ENCODE results near the gene TDRD9.
"Not testable (repeated sequence)": the region's sequence is repeated elsewhere in the genome, so short reads cannot be mapped to it uniquely, and the experiment has no call there.

Gene TDRD9

DNA sequence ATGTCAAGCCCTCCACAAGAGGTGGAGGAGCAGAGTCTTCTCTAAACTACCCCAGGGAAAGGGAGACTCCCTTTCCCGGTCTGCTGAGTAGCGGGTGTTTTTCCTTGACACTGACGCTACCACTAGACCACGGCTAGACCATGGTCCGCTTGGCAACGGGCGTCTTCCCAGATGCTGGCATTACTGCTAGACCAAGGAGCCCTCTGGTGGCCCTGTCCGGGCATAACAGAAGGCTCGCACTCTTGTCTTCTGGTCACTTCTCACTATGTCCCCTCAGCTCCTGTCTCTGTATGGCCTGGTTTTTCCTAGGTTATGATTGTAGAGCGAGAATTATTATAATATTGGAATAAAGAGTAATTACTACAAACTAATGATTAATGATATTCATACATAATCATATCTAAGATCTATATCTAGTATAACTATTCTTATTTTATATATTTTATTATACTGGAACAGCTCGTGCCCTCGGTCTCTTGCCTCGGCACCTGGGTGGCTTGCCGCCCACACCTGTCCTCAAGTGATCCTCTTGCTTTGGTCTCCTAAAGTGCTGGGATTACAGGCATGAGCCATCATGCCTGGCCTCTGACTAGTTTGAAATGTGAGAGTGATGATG, 52.5 kb downstream of the TDRD9 start:
- not testable (repeated sequence) for DNase-seq (ENCODE audit: low spot score)

DNA sequence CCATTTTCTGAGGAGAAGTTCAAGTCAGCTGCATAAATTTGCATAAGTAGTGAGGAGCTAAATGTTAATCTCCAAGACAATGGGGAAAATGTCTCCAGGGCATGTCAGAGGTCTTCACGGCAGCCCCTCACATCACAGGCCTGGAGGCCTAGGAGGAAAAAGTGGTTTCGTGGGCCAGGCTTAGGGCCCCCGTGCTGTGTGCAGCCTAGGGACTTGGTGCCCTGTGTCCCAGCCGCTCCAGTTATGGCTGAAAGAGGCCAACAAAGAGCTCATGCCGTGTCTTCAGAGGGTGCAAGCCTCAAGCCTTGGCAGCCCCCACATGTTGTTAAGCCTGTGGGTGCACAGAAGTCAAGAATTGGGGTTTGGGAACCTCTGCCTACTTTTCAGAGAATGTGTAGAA, 55.9 kb downstream of the TDRD9 start:
- DNase-seq (ENCODE audit: low spot score): no peak

DNA sequence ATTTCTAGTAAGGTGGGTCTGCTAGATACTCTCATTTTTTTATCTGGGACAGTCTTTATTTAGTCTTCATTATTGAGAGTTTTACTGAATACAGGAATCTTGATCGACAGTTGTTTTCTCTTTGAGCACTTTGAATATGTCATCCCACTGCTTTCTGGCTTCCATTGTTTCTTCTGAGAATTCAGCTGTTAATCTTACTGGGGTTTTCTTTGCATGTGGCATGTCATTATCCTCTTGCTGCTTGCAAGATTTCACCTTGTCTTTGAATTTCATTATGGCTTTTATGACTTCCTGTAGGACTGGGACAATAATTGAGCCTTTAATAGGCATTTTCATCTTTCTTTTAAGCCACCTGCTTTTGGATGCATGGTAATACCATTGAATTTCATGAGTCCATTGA, 60.8 kb downstream of the TDRD9 start:
- no peak for DNase-seq (ENCODE audit: low spot score)

DNA sequence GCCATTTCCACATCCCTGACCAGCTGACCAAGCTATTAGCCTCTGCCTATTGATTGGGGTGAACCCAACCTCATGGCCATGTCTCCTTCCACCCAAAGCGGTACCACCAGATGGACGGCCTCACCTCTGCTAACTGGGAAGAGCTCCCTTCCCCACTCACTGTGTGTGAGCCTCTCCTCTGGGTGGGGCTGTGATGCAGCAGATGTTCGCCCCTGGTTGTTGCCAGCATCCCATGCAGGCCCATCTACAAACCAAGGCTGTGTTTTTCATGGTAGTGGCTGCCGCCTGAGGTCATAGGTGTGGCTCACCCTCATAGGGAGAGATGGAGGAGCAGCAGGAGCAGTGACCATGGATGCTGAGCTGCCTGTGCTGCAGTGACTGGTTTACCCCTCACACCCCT, 61.7 kb downstream of the TDRD9 start:
- no peak for DNase-seq (ENCODE audit: low spot score)

DNA sequence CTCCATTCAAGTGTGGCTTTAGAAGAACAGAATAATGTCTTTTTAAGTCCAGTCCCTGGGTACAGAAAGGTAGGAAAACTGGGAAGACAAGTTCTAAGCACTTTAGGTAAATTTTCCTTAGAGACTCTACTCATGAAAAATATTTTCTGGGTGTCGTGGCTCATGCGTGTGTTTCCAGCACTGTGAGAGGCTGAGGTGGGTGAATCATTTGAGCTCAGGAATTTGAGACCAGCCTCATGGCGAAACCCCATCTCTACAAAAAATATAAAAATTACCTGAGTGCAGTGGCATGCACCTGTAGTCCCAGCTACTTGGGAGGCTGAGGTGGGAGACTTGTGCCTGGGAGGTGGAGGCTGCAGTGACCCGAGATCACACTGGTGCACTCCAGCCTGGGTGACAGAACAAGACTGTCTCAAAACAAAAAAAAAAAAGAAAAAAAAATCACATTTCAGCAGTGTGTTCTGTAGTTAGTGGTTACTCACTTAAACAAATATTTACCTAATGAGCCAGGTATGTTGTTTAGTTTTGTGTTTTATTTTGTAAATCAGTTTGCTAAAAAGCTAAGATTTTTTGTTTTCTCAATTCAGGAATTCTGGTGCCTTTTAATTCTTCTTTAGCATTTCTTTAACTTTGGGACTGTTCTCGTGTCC, 66.4 kb downstream of the TDRD9 start:
- no peak for DNase-seq (ENCODE audit: low spot score)

DNA sequence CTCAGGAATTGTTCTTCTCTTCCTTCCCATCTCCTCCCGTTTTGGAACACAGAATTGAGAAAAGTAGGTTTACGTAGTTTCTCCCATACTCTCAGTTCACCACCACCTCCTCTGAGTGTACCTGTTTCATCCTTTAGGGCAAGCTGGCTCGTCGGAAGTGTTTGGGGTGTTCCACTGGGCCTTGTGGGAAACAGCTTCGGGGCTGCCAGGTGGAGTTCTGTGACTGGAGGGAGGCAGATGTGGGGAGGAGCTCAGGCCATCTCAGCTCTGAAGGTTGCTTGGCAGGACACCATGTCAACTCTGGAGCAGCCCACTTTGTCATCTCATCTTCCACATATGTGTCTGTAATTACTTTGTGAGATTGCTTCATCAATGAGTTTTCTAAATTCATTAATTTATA, 67.6 kb downstream of the TDRD9 start:
- no peak for DNase-seq (ENCODE audit: low spot score)

DNA sequence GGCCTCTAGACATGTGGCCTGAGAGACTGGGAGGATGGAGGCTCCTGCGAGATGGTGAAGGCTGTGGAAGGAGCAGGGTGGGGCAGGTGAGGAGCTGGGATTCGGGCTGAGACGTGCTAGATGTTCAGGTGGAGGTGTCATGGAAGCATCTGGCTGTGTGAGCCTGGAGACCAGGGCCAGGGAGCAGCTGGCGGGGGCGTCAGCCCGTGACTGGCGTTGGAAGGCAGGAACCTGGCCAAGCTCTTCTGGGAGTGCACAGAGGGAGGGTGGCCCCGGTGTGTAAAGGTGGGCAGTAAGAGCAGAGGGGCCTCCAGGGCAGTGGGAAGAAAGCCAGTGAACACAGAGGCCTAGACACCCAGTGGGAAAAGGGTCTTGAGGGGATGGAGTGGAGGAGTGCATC, 69.1 kb downstream of the TDRD9 start:
- DNase-seq (ENCODE audit: low spot score): no peak

DNA sequence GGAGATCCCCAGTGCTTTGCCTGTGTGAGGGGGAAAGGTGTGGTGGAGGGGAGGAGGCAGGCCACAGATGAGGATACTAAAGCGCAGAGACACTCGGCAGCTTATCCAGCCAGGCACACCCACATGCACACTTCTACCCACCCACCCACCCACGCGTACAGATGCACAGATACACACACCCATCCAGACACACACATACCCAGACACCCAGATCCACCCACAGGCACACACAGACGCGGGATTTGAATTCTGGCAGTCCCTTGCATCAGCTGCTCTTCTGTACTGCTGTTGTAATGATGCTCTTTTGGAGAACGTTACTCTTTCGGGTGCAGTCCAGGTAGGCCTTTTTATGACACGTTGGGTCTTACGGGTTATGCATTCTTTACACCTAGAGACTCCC, 69.8 kb downstream of the TDRD9 start:
- no peak for DNase-seq (ENCODE audit: low spot score)

DNA sequence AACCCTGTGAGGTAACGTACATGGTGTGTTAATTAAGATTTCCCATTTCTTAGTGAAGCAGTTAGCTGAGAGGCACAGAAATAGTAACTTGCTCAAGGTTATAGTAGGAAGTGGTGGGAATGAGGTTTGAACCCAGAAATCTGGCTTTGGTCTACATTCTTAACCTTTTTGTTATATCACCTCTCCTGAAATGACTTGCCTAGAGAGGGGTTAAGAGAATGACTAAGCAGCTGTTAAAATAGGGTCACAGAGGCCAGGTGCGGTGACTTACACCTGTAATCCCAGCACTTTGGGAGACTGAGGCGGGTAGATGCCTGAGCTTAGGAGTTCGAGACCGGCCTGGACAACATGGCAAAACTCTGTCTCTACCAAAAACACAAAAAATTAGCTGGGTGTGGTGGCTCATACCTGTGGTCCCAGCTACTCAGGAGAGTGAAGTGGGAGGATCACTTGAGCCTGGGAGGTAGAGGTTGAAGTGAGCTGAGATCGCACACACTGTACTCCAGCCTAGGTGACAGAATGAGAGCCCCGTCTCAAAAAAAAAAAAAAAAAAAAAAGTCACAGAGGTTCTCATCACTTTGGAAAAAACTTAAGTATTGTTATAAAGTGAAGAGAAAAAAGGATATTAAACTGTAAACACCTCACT, 71.7 kb downstream of the TDRD9 start:
- no peak for DNase-seq (ENCODE audit: low spot score)

DNA sequence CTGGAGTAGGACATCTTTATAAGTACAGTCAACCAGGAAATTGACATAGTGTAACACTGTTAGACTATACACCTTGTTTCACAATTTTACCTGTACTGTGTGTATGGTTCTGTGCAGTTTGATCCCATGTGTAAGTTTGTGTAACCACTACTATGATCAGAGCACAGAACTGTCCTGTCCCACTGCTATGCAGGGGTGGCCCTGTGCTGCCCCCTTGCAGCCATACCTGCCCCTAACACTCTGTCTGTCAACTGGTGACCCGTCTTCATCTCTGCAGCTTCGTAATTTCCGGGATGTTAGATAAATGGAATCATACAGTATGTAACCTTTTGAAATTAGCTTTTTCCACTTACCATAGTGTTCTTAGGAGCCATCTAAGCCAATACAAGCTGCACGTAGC, 72.7 kb downstream of the TDRD9 start:
- no peak for DNase-seq (ENCODE audit: low spot score)

DNA sequence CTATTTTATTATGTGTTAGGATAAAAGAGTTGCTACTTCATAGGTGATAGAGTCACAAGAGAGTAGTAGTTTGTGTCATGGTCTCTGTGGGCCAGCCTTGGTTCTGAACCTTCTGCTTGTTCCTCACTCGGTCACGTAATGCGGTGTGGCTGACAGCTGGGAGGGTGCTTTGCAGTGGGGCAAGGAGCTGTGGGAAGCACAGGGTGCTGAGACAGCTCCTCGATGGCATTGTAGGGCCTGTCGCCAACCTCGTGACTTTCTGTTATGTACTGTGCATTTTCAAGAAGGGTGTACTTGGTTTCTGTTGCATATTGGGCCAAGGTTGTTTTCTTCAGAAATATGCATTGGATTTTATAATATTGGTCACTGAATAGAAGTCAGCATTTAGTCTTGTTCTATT, 75.4 kb downstream of the TDRD9 start:
- DNase-seq (ENCODE audit: low spot score): no peak

DNA sequence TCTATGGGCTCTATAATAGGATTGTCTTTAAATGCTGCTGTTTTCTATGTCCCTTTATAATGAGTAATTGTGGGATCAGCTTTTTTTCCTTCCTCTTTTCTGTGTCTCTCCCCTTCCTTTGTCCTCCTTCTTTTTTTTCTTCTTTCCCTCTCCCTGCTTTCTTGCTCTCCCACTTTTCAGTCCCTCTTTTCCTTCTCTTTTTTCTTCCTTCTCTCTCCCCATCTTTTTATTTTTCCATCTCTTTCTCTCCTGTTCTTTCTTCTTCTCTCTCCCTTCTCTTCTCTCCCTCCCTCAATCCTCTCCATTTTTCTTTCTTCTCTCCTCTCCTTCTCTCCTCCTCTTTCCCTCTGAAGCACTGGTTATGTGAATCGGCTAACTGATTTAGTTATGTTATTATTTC, 76.6 kb downstream of the TDRD9 start:
- DNase-seq (ENCODE audit: low spot score): no peak

DNA sequence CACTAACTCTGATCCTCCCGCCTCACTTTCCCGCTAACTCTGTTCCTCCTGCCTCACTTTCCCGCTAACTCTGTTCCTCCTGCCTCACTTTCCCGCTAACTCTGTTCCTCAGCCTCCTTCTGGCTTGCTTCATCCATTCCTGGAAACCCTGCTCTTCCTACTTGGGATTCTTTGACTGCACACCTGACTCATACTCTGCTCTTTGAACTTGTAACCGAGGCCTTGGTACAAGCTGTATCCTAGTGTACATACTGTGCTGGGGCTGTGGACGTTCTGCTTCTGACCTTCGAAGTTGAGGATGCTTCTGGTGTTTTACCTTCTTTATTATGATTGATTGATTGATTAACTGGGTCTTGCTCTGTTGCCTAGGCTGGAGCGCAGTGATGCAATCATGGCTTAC, 77.2 kb downstream of the TDRD9 start:
- no peak for DNase-seq (ENCODE audit: low spot score)

DNA sequence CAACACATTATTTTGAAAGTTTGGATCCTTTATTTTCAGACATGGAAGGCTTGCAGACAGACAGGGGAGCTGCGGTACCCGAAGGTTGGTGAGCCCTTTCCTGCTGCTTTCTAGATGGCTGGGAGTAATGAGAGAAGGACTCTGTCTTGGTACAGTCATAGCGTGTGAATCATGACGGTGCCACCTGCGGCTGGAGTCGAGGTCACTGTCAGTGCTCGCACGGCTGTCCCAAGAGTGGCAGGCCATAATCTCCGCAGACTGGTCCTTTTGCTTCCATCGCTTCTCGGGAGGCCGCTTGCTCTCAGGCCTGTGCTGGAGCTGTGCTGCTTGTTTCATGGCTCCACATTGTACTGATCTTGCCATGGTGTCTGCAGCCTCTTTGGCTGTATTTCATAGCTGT, 78.9 kb downstream of the TDRD9 start:
- no peak for DNase-seq (ENCODE audit: low spot score)

DNA sequence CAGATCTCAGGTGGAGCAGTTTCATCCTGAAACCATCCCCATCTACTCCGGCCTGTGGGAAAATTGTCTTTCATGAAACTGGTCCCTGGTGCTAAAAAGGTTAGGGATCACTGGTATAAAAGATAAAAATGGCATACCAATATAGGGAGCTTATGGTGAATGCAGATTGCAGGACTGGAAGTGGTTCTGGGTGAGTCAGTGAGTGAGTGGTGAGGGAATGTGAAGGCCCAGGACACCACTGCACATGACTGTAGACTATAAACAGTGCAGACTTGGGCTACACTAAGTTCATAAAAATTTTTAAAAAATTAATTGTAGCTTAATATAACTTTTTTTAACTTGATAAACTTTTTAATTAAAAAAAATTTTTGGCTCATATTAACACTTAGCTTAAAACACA, 81.0 kb downstream of the TDRD9 start:
- no peak for DNase-seq (ENCODE audit: low spot score)

DNA sequence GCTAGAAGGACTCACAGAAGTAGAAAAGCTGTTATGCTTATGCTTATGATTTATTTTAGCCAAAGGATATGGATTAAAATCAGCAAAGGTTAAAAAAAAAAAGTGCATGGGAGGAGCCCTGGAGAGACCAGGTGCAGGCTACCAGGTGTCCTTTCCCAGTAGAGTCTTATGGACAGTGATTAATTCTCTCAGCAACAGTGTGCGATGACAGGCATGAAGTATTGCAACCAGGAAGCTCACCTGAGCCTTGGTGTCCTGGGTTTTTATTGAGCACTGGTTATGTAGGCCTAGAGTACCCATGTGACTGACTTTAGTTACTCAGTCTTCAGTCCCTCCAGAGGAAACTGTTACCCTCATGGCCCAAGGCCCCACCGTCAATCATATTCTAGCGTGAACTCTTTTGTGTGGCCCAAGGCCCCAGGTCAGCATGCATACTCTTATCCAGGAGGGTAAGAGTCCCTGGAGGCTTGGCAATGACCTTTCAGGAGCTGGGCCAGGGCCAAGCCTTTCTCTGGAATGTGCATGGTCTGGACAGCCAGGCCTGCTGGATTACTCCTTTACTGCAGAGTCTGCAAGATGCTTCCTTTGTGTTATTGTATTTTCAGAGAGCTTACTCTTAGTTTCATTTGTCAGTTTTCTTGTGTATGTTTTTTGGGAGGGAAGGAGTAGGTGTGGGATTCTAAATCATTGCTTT, 83.7 kb downstream of the TDRD9 start:
- DNase-seq (ENCODE audit: low spot score): peak; percentile 18

DNA sequence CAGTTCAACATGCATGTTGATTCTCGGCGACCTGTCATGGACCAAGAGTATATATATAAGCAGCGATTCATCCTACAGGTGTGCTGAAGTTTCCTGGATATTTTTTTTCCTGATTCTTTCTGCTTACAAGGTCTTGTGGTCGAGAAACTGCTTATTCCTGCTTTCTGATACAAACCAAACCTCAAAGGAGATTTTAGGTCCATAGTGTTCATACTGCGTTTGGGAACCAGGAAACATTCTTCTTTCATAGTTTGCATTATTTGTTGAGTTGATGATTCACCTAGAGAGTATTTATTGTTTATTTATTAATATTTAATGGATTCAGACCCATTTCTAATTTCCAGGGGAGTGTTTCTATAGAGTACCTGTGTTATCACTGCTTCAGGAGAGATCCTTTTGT, 86.5 kb downstream of the TDRD9 start:
- DNase-seq (ENCODE audit: low spot score): no peak

DNA sequence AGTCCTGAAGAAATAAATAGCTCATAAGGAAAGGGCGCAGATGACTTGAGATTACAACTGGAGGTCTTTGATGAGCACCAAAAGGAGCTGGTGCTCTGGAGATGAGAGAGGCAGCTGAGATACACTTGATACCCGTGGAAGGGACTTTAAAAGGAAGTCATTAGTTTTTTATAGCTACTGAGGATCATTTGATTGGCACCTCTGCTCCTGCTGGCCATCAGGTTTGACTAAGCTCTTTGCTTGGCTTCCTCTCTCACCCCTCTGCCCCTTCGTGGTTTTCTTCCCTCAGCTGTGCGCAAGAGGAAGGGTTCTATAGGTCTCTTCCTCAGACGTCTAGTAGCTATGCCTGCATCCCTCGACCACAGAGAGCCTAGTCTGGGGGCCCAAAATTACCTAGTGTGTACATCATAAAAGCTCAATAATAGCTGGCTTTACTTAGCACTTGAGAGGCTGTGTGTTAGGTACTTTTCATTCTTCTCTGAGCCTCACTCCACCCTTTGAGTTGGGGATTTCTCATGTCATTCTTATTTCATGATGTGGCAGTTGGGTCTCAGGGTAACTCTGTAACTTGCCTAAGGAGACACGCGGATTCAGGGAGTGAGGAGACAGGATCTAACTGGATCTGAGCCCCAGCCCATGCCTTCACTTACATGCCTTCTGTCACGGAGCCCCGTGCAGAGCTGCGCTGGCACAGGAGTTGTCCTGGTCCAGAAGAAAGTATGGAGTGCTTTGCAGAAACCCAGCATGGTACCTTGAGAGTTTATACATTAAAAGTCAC, 88.8 kb downstream of the TDRD9 start:
- no peak for DNase-seq (ENCODE audit: low spot score)

DNA sequence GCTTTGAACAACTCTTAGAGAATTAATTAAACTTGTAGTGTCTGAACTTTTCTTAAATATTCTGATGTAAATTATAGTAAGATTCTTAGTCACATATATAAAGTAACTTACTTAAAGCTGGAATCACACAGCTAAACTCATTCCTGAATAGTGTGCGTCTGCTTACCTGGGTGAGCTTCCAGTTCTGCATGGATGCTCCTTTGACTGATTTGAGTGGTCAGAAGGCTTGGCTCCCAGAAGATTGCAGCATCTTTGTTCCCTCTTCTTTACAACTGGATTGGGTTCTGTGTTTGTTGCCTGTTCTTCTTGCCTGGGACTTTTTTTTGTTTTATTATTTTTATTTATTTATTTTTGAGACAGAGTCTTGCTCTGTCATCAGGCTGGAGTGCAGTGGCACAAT, 90.8 kb downstream of the TDRD9 start:
- no peak for DNase-seq (ENCODE audit: low spot score)

DNA sequence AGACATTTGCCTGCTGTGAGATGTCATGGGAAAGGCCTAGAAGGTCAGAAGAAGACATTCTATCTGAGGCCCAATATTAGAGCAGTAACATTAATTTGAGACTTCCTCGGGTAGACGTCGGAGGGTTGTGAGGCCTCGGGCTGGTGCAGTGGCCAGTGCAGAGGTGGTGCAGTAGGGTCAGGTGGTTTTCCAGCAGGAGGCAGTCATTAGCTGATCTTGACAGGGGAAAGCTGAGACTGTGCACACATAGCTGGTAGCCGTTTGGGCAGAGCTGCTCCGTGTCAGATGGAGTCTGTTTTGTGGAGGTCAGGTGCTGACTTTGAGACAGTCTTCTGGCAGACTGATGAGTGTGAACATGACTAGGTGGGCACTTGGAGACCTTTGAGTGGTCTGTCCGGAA, 91.5 kb downstream of the TDRD9 start:
- no peak for DNase-seq (ENCODE audit: low spot score)

DNA sequence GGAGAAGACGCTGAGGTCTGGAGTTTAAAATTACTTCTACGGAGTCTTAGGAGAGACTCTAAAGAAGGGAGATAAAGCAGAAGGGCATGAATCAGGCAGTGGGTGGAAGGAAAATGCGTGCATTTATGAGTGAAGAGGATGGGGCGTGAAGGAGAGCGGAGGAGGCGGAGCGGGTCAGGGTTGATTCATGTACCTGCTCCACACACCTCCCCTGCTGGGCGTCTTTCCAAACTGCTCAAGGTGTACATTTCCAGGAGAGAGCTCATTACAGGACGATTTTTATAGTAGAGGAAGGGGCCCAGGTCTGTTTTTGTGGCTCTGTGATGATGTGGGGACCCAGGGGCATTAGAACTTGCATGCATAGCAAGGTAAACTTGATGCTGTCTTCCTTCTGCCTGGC, 92.2 kb downstream of the TDRD9 start:
- DNase-seq (ENCODE audit: low spot score): no peak

DNA sequence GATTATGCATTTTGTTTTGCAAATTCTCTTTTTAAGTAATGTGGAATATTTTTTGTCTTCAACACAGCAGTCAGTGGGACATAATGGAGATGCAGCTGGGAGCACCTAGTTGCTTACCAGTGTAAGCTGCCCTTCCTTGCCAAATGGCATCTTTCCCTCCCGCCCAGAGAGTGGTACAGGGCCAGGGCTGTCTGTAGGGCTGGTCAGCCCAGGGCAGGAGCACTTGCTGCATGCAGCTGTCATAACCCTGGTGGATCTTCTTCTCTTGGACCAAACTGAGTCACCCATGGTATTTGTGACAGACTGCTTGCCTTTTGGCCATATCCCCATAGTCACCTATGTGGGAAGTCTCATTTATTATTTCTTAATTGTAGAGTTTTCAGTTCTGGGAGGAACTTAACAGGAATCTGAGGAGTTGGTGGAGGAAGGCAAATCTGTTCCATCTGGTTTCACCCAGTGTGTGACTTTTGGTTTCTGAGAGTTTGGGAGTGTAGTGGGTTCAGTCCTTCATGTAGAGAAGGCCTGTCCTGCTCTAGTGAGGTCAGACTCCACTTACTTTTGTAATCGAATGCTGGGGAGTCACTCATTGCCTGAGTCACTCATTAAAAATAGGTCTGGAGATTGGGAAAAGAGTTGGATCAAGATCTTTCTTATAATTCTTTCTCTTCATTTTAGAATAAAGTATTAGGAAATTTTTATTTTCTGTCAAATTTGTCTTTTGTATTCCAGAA, 95.2 kb downstream of the TDRD9 start:
- no peak for DNase-seq (ENCODE audit: low spot score)

Measured in LoVo (cell line).